Omental fat pad (tissue), 4 donors: ENCODE measurements around the gene PYGL. TPM values are rescaled to one million over a fixed set of nuclear protein-coding genes. Genes with fewer than 3 reads are reported as not detected.

ENCODE experiments used
- ATAC-seq: fragments of 150-250 bp; one replicate; pipeline ENCODE4 v1.9.1; 2016; ENCODE audit warnings: mild to moderate bottlenecking, moderate library complexity; ENCODE audit not compliant: low FRiP score
- DNase-seq: peaks from one replicate; pipeline ENCODE4 v3.0.0-alpha.2; 2019; ENCODE audit warnings: low spot score
- CTCF ChIP-seq, 3 donors: fragments of 450-650 bp; IDR thresholded peaks; one replicate each; pipeline ENCODE4 v1.5.1; 2016 to 2017; ENCODE audit warnings: antibody characterized with exemption in 3 of 3, mild to moderate bottlenecking in 3 of 3, moderate library complexity in 2 of 3
- total RNA-seq, 4 donors: library from RNA; depleted of rRNA; stranded (reverse); fragments of >200 nt; gene quantifications; one replicate each; pipeline ENCODE4 v1.1.0, GENCODE V29; 2016

The PYGL gene
- total RNA-seq, 4 donors from 2014 or later: 91.0 to 177 (median 117) TPM

GRCh38 chr14:50936016-50936340 lies 8.3 kb downstream of the PYGL start:
- DNase-seq (no peak), ATAC-seq (no peak)

GRCh38 chr14:50935126-50936015 lies 8.9 kb downstream of the PYGL start:
- DNase-seq (no peak), ATAC-seq (no peak)
- TF ChIP-seq CTCF (IDR thresholded peaks at IDR 0.05): no peak

More at GRCh38 chr14:50936016-50936340, 8.3 kb downstream of the PYGL start:
- no peak for TF ChIP-seq CTCF (IDR thresholded peaks at IDR 0.05)

- no peak for ATAC-seq
- DNase-seq: no peak
- TF ChIP-seq CTCF (IDR thresholded peaks at IDR 0.05): no peak
These were observed 11.4 kb downstream of the PYGL start for GRCh38 chr14:50932592-50933495.

GRCh38 chr14:50932156-50932555 lies 12.1 kb downstream of the PYGL start:
- no peak for TF ChIP-seq CTCF (IDR thresholded peaks at IDR 0.05)
- no peak for DNase-seq
- no peak for ATAC-seq

- ATAC-seq (no peak), DNase-seq (no peak)
- no peak for TF ChIP-seq CTCF (IDR thresholded peaks at IDR 0.05)
These were observed 12.7 kb downstream of the PYGL start for GRCh38 chr14:50931559-50931958.

- no peak for DNase-seq
- no peak for TF ChIP-seq CTCF (IDR thresholded peaks at IDR 0.05)
- no peak for ATAC-seq
These were observed 14.8 kb downstream of the PYGL start for GRCh38 chr14:50929506-50929905.
